NCI-H1048 (cell line): Measurements from ENCODE around the gene SIPA1L3.
"Not testable (repeated sequence)": the region's sequence is repeated elsewhere in the genome, so short reads cannot be mapped to it uniquely, and the experiment has no call there.

Experiments
- DNase-seq: peaks from one replicate; lab custom pipeline; 2025; lab: John Stamatoyannopoulos, UW

Gene SIPA1L3, protein sequence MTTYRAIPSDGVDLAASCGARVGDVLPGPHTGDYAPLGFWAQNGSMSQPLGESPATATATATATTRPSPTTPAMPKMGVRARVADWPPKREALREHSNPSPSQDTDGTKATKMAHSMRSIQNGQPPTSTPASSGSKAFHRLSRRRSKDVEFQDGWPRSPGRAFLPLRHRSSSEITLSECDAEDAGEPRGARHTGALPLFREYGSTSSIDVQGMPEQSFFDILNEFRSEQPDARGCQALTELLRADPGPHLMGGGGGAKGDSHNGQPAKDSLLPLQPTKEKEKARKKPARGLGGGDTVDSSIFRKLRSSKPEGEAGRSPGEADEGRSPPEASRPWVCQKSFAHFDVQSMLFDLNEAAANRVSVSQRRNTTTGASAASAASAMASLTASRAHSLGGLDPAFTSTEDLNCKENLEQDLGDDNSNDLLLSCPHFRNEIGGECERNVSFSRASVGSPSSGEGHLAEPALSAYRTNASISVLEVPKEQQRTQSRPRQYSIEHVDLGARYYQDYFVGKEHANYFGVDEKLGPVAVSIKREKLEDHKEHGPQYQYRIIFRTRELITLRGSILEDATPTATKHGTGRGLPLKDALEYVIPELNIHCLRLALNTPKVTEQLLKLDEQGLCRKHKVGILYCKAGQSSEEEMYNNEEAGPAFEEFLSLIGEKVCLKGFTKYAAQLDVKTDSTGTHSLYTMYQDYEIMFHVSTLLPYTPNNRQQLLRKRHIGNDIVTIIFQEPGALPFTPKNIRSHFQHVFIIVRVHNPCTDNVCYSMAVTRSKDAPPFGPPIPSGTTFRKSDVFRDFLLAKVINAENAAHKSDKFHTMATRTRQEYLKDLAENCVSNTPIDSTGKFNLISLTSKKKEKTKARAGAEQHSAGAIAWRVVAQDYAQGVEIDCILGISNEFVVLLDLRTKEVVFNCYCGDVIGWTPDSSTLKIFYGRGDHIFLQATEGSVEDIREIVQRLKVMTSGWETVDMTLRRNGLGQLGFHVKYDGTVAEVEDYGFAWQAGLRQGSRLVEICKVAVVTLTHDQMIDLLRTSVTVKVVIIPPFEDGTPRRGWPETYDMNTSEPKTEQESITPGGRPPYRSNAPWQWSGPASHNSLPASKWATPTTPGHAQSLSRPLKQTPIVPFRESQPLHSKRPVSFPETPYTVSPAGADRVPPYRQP (N-terminal part only)

DNA sequence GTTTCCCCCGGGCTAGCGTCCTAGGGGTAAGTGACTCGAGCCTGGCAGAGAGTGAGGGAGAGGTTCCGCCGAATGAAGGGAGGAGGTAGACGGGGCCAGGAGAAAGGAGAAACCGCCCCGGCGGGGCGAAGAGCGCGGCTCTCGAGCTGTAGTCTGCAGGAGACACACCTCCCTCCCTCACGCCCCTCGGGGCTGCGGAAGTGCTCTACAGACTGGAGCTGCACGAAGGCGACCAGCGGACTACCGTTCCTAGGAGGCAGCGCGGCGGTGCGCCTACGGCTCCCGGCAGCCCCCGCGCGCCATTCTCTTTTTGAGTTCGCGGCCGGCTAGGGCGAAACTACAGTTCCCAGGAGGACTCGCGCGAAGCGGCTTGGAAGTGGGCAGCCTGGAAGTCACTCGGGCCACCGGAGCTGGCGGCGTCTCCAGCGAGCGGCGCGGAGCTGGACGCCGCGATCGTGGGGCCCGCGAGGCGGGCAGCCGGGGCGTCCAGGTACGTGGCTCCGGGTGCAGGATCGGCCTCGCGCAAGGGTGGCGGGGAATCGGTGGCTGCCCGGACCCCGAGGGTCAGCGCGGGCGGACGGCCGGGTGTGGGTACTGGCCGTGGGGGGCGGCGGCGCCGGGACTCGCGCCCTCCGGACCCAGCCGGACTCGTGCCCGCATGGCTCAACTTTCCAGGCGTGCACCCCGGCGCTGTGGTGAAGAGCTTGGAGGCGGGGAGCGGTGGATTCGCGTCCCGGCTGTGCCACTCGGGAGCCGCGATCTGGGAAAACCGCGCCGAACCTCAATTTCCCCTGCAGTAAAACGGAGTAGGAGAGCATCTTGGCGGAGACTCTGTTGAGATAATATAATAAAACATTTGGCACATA, at the start of gene SIPA1L3:
Gene SIPA1L3, plus strand, starts transcription at position 340 of the 866 bp plus-strand sequence. CDS start 174,358 bp downstream, outside the sequence.
- peak; percentile 84 for DNase-seq

DNA sequence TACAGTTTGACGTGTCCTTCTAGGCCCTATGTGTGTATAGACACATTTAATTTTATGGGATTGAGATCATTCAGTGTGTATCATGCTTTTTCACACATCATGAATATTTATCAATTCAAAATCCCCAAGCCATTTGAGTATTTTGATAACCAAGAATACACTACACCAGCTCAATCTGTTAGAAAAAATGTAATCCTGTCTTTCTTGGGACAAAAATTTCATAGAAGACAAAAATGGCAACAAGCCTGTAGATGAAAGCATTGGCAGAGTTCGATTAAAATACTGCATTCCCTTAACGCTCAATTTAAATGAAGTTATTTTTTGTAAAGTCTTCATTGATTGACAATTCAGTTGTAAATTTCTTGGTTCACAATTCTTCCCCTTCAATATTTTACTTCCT, 42.5 kb upstream of the SIPA1L3 start:
- DNase-seq = no peak

DNA sequence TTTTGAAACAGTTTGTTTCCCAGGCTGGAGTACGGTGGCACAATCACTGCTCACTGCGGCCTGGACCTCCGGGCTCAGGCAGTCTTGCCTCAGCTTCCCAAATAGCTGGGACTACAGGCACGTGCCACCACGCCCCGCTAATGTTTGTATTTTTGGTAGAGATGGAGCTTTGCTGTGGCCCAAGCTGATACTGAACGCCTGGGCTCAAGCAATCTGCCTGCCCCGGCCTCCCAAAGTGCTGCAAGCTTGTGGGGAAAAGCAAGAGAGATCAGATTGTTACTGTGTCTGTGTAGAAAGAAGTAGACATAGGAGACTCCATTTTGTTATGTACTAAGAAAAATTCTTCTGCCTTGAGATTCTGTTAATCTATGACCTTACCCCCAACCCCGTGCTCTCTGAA, 41.1 kb upstream of the SIPA1L3 start:
- not testable (repeated sequence) for DNase-seq

DNA sequence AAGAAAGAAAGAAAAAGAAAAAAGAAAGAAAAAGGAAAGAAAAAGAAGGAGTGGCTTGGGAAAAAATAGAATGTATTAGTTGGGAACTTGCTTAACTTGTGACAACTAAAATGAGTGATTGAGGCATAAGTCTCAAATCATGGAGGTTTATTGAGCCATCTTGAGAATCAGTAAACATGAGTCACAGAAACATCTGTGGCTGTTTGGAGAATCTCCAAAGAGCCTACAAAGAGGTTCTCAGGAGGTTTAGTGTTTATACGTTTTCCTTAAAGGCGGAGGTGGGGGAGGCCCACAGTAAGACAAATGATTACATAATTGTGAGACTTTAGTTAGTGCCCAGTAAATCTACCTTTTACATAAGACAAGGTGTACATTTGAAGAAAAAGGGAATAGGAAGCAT, 39.2 kb upstream of the SIPA1L3 start:
- DNase-seq = no peak

DNA sequence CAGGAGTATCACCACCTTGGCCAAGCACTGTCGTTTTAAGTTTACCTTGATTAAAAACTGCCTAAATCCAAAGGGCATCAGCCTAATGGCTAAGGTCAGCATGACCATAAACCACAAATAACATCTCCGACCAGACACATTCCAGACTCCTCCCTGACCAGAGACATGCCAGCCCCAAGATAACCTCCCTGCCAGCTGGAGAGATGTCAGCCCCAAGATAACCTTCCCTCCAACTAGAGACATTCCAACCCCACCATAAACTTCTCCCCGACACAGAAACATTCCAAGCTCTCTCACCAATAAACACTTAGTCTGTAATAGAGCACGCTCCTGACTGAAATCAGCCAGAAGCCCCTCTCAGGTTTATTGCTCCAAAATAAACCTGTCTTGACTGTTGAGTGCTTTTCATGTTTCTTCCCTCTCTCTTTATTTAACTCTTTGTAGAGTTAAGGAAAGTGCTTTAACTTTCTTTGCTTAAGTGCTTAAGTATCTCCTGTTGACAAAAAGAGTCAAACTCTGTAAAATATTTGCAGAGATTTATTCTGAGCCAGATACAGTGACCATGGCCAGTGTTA, 37.2 kb upstream of the SIPA1L3 start:
- no peak for DNase-seq

DNA sequence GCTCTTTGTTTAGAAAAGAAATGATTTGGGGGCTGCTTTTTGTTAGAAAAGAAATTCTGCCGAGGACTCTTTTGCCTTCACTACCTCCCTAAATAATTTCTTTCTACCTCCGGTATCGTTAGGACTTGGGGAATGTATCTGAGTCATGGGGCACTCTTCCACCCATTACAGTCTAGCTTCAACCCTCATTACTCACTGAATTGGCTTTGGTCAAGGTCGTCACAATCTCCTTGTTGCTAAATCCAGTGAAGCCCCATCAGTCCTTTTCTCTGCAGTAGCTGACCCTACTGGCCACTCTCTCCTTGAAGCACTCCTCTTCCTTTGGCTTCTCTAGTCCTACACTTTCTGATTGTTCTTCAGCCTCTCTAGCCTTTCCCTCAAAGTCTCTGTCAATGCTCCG, 34.6 kb upstream of the SIPA1L3 start:
- no peak for DNase-seq

DNA sequence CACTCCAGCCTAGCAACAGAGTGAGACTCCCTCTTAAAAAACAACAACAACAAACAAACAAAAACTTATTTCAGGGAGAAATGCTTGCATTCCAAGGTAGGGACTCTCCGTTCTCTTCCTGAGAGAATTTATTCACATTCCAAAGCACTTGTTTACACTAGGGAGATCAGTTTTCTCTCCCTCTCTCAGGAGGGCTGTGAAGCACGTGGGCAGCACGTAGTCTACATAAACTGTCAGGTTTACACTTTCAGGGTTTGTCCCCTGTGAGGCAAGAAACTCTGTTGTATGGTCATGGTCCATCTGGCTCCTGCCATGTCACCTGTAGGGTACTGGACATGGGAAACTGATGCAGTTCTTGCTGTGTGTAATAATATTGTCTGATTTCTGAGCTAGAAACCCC, 32.2 kb upstream of the SIPA1L3 start:
- no peak for DNase-seq

DNA sequence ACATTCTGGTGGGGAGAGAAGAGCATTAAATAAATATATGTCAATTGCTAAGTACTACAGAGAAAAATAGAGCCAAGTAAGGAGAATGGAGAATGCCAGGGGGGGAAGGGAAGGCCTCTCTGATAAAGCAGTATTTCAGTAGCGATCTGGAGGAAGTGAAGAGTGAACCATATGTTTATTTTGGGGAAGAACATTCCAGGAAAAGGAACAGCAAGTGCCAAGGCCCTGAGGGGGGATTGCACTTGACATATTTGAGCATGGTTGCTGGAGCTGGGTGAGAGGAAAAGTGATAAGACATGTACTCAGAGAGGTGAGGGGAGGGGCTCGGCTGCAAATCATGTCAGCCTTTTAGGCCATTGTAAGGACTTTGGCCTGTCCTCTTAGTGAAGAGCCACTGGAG, 31.0 kb upstream of the SIPA1L3 start:
- DNase-seq = no peak

DNA sequence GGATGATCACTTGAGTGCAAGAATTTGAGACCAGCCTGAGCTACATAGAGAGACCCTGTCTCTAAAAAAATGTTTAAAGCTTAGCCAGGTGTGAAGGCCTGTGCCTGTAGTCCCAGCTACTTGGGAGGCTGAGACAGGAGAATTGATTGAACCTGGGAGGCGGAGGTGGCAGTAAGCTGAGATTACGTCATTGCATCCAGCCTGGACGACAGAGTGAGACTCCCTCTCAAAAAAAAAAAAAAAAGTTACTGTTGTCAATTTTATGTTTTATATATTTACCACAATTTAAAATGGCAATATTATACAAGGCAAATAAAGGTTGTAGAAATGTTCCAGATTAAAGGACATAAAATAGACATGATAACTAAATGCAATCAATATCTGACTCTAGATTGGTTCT, 29.9 kb upstream of the SIPA1L3 start:
- no peak for DNase-seq

DNA sequence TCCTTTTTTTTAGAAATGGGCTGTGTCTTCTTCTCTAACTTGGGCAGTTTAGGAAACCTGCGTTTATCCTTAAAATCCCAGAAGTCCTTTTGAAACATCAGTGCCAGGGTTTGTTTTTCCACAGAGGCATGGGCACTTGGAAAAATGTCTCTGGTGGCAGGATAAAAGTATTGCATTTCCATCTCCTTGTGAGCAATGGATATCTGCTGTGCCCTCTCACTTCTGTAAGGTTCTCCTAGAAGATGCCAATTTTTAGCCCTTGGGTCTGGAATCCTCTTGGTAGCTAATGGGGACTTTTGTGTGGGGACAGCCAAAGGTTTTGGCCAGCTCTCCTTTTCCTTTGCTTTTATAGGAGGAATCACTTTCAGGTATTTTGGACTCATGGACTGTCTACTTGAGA, 21.6 kb upstream of the SIPA1L3 start:
- DNase-seq = no peak

DNA sequence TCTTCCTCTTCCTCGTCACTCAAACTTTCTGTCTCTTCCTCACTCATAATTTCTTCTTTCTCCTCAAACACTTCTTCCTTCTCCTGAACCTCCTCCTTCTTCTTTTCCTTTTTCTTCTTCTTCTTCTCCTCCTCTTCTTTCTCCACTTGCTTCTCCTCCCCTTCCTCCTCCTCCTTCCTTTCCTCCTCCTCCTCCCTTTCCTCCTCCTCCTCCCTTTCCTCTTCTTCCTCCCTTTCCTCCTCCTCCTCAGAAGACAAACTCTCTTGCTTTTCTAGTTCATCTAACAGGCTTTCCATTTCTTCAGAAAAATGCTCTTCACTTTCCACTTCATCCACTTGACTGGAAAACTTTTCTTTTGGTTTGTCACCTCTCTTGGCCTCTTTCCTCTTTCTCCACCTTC, 20.4 kb upstream of the SIPA1L3 start:
- DNase-seq = no peak

DNA sequence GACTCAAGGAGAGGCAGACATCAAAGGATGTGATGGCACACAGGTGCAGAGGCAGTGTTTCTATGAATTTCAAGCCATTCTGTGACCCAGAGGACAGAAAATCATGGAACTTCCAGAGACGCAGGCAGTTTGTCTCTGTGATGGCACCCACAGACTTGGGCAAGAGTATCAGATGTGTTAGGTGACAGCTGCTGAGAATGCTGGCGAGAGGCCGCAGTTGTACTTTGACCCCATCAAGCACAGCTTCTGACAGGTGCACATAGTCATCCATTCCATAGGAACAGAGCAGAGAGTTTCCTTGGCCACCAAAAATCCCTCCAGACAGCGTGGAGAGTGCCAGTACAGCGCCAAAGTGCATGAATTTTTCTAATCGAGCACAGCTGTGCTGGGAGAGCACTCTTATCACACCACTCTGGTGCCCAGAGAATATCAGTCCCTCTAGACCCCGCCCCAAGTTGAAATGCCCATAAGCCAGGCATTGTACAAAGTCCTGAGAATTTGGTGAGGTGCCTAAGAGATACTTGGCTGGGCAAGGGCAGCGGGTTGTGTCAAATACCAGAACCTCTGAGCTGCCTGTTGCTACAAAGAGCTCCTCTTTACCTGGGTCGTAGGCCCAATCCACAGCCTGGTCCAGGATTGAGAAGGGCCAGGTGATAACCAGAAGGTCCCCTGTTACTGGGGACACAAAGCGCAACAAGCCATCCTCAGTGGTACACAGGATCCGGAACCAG, 13.0 kb upstream of the SIPA1L3 start:
- no peak for DNase-seq

DNA sequence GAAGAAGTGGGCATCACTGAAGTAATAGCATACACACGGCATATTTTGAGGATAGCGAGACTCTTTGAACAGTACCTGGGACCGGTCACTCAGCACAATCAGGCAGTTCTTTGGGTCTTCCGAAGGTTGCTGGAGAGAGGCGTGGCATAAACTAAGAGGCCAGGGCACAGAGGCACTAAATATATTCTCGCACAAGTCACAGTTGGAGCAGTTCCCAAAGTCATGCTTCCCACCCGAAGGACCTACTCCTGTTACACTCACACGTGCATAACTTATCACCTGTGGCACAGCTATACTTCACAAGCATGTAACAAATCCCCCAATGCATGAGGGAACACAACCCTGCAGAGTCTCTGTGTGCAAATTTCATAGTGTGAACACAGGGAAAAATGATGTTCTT, 10.8 kb upstream of the SIPA1L3 start:
- no peak for DNase-seq

DNA sequence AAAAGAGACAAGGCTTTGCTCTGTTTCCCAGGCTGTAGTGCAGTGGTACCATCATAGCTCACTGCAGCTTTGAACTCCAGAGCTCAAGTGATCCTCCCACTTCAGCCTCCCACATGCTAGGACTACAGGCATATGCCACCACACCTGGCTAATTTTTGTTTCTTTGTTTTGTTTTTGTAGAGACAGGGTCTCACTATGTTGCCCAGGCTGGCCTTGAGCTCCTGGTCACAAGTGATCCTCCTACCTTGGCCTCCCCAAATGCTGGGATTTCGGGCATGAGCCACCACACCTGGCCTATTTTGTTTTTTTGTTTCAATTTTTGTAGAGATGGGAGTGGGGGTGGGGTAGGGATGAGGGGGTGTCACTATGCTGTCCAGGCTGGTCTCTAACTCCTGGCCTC, 7.6 kb upstream of the SIPA1L3 start:
- DNase-seq = no peak

DNA sequence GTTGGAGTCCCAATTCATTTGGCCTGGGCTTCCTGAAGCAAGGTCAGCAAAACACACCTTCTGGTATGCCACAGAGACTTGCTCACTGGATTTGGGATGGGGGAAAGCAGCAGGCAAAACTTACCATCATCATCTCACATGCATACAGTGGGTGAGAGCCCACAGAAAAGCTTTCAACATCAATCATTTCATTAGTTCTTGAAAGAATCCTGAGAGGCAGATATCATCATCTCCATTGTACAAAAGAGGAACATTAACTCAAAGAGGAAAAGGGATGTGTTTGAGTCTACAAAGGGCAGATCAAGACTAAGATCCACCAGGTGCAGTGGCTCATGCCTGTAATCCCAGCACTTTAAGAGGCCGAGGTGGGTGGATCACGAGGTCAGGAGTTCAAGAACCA, 7.0 kb upstream of the SIPA1L3 start:
- no peak for DNase-seq

DNA sequence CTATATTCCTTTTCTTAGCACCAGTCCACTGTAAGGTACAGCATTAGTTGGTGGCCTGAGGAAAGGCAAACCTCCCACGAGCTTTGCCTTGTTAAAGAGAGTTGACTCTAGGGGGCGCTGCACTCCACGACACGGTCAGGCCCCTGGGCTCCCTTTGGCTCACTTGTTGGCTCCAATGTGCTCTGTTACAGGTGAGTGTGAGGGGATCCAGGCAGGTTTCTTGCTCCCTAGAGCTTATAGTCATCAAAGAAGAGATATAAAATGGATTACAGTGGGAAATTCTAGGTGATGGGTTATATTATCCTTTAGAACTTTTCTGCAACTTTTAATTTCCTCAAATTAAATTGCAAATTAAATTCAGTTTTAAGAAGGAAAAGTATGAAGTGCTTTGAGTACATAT, 4.3 kb upstream of the SIPA1L3 start:
- DNase-seq = peak; percentile 74

DNA sequence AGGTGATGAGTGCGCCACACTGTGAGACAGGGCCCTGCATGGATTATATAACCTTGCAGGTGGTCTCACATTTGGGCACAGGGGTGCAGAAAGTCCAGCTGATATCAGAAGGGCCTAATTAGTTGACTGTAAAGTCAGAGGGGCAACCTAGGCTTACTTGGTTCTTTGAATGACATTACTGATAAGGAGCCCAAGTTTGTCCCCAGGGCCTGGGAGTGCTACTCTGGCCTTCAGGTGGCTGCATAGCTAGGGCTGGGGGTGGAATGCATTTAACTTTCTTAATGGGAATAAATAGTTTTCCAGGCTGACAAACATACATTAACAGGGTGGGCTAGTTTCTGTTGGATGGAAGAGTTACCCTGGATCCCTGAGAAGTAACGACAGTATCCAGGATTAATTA, 3.9 kb upstream of the SIPA1L3 start:
- no peak for DNase-seq

DNA sequence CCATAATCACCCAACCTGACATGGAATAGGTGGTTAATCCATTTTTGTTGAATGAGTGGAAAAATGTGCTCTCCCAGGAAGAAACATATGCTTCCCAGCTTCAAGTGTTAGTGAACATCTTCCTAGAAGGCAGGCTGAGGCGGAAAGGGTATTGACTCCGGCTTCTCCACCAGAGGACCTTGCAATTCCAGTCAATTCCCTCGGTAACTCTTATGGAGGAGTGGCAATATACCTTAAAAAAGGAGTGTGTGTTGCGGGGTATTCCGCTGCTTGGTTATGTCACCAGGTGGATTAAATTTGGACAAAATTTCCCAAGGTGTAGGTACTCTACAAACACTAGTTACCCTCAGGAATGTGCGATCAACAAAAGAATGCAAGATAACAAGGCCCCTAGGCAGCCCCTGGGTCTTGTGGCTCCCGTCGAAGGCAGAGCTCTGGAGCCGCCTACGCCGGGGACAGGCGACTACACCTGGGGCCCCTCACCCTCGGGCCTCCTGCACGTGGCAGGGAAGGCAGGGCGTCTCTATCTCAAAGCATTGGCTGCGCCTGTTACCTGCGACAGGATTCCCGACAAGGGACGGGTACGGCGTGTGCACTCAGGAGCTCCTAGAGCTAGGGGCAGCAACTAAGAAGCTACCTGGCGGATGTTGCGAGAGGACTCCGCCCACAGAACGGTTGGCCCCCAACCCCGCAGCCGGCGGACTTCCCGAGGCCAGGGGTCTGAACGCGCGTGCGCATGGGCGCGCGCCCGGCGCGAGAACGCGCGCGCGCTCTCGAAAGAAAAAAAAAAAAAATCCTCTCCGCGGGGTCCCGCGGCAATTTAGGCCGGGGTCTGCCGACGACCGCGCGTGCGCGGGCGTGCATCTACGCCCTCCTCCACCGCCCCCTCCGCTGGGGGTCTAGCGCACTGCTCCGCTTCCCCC, 801 bp upstream of the SIPA1L3 start, which contains the start of gene WDR87:
Gene WDR87, minus strand, starts transcription at position 649 of the 923 bp plus-strand sequence. CDS start 8,355 bp downstream, outside the sequence.
- DNase-seq = no peak

DNA sequence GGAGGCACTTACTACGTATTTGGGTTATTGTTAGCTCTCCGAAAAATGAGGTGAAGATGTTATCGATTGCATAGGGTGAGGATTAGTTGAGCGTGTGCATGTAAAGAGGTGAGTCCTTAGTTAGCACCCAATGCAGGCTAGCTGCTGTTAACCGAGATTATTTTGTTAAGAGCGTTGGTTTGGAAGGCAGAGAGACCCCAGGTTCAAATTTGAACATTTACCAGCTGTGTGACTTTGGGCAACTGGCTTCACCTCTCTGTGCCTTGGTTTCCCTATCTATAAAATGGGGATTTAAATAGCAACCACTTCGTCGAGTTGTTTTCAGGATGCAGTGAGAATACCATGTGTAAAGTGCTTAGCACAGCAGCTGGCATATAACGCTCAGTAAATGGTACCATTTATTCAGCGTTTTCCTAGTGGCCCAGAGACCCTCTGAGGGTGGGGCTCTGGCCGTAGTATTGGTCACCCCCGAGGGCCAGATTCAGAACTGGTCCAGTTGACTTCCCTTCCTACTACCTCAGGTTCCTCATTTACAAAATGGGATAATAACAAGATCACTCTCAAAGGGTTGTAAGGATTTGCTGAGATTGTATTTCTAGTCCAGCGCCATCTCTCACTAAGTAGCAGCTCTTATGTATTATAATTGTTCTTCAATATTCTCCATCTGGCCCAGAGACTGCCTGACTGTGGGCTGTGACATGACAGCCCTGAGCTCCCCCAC, 887 bp downstream of the SIPA1L3 start:
- DNase-seq = no peak
